Cardiac muscle cell (in vitro differentiated cells and primary cell): ENCODE data around the gene DES. TPM values are rescaled to one million over a fixed set of nuclear protein-coding genes. Genes with fewer than 3 reads are reported as not detected.
"Not testable (repeated sequence)": the region's sequence is repeated elsewhere in the genome, so short reads cannot be mapped to it uniquely, and the experiment has no call there.

Source experiments
- DNase-seq, 2 donors: peaks; one replicate each; pipeline versions ENCODE4 v3.0.0 to v3.0.0-alpha.2; 2010 to 2017; ENCODE audit warnings: low read depth in 1 of 2, low spot score in 1 of 2
- H3K27ac ChIP-seq: fragments of 200-600 bp; sonication (generic); 2 replicates; pipeline ENCODE4 v1.5.1; 2016
- H3K27me3 ChIP-seq: fragments of 200-600 bp; sonication (generic); 2 replicates; pipeline ENCODE4 v1.6.0; 2016; ENCODE audit warnings: control low read depth
- H3K36me3 ChIP-seq: fragments of 200-600 bp; sonication (generic); 2 replicates; pipeline ENCODE4 v1.5.1; 2016; ENCODE audit warnings: control low read depth
- H3K4me1 ChIP-seq: fragments of 200-600 bp; sonication (generic); 2 replicates; pipeline ENCODE4 v1.8.1; 2017; ENCODE audit warnings: low read depth, mild to moderate bottlenecking, mixed run types
- H3K4me3 ChIP-seq: fragments of 200-600 bp; sonication (generic); 2 replicates; pipeline ENCODE4 v1.5.1; 2016; ENCODE audit warnings: mild to moderate bottlenecking
- H3K9me3 ChIP-seq: fragments of 200-600 bp; sonication (generic); 2 replicates; pipeline ENCODE4 v1.5.1; 2017; ENCODE audit warnings: low read depth, mild to moderate bottlenecking, control low read depth
- CTCF ChIP-seq: IDR thresholded peaks from 2 replicates; pipeline ENCODE4 v1.5.1; 2012; ENCODE audit warnings: low read depth, mild to moderate bottlenecking, low read length
- polyA plus RNA-seq: library from polyadenylated mRNA; unstranded; fragments of >200 nt; fragmentation: Nextera tagmentation; extraction: Ambion mirVana; gene quantifications from 2 replicates; pipeline ENCODE4 v1.2.1, GENCODE V29; 2016
- total RNA-seq: library from RNA; depleted of rRNA; stranded (reverse); fragments of >200 nt; gene quantifications from 2 replicates; pipeline ENCODE4 v1.2.3, GENCODE V29; 2016

Gene DES
- total and polyA plus RNA-seq, 2 experiments from 2014 or later = 17.5 to 47.0 TPM

GRCh38 chr2:219387306-219388120 lies 30.7 kb upstream of the DES start, which contains the start of gene DNPEP:
TSS of gene DNPEP (minus strand) at chr2:219387912. CDS start at chr2:219387794, 118 bp downstream.
- Histone ChIP-seq H3K9me3 (no peaks in the 10 kb centered on the region), H3K4me1 (peaks cover 8% of the 10 kb centered on the region), H3K27ac (peak within 1 kb of the TSS; percentile 87), H3K4me3 (peak within 1 kb of the TSS; percentile 70), H3K27me3 (no peaks in the 10 kb centered on the region), H3K36me3 (peaks cover 13% of the 10 kb centered on the region)
- no peak for TF ChIP-seq CTCF
- peak; percentile 82 to 95 for DNase-seq

GRCh38 chr2:219388121-219388906 lies 29.9 kb upstream of the DES start:
- peak; percentile 98 to 99 for DNase-seq
- H3K27ac ChIP-seq = peak overlapping the region; percentile 70
- peaks cover 13% of the 10 kb centered on the region for H3K36me3 ChIP-seq
- H3K4me3 ChIP-seq = peak overlapping the region; percentile 20
- H3K9me3 ChIP-seq = no peaks in the 10 kb centered on the region
- TF ChIP-seq CTCF = peak; percentile 55
- no peaks in the 10 kb centered on the region for H3K27me3 ChIP-seq
- H3K4me1 ChIP-seq = peaks cover 8% of the 10 kb centered on the region

- peaks cover 8% of the 10 kb centered on the region for H3K4me1 ChIP-seq
- H3K27me3 ChIP-seq = no peaks in the 10 kb centered on the region
- no peak for TF ChIP-seq CTCF
- peak overlapping the region; percentile 18 for H3K4me3 ChIP-seq
- no peak for DNase-seq
- H3K36me3 ChIP-seq = peaks cover 13% of the 10 kb centered on the region
- peak overlapping the region; percentile 70 for H3K27ac ChIP-seq
- no peaks in the 10 kb centered on the region for H3K9me3 ChIP-seq
These were observed 29.3 kb upstream of the DES start for GRCh38 chr2:219388907-219389156.

DNA sequence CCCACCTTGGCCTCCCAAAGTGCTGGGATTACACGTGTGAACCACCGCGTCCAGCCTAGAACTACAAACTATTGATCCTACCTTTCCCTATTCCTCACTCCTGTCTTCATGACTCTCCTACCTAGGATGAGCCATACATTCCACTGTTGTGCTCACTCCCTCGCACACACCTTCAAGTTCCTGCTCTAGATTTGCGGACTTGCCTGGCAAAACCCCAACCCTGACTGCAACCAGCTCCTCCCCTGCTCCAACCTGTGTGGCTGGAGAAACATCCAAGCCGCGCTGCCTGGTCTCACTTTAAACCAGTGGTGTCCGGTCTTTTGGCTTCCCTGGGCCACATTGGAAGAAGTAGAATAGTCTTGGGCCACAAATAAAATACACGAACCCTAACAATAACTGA lies 25.4 kb upstream of the DES start:
- no peak for DNase-seq
- Histone ChIP-seq H3K9me3 (no peaks in the 10 kb centered on the region), H3K27ac (no peak overlapping the region), H3K36me3 (no peaks in the 10 kb centered on the region), H3K4me3 (no peak overlapping the region), H3K4me1 (no peaks in the 10 kb centered on the region), H3K27me3 (no peaks in the 10 kb centered on the region)
- TF ChIP-seq CTCF = no peak

- H3K4me1 ChIP-seq, H3K9me3 ChIP-seq, H3K27ac ChIP-seq, H3K36me3 ChIP-seq, H3K27me3 ChIP-seq, H3K4me3 ChIP-seq, DNase-seq: not testable (repeated sequence)
These were observed 23.1 kb upstream of the DES start for GRCh38 chr2:219395056-219395455.

GRCh38 chr2:219395609-219396008 lies 22.6 kb upstream of the DES start:
- Histone ChIP-seq H3K27me3 (no peaks in the 10 kb centered on the region), H3K9me3 (no peaks in the 10 kb centered on the region), H3K36me3 (no peaks in the 10 kb centered on the region), H3K27ac (no peak overlapping the region), H3K4me1 (peaks cover 9% of the 10 kb centered on the region), H3K4me3 (no peak overlapping the region)
- DNase-seq = no peak
- TF ChIP-seq CTCF = no peak
